ENCODE measurements around the gene SLC16A5.
"Not testable (repeated sequence)": the region's sequence is repeated elsewhere in the genome, so short reads cannot be mapped to it uniquely, and the experiment has no call there.

SLC16A5 gene, protein sequence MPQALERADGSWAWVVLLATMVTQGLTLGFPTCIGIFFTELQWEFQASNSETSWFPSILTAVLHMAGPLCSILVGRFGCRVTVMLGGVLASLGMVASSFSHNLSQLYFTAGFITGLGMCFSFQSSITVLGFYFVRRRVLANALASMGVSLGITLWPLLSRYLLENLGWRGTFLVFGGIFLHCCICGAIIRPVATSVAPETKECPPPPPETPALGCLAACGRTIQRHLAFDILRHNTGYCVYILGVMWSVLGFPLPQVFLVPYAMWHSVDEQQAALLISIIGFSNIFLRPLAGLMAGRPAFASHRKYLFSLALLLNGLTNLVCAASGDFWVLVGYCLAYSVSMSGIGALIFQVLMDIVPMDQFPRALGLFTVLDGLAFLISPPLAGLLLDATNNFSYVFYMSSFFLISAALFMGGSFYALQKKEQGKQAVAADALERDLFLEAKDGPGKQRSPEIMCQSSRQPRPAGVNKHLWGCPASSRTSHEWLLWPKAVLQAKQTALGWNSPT

DNA sequence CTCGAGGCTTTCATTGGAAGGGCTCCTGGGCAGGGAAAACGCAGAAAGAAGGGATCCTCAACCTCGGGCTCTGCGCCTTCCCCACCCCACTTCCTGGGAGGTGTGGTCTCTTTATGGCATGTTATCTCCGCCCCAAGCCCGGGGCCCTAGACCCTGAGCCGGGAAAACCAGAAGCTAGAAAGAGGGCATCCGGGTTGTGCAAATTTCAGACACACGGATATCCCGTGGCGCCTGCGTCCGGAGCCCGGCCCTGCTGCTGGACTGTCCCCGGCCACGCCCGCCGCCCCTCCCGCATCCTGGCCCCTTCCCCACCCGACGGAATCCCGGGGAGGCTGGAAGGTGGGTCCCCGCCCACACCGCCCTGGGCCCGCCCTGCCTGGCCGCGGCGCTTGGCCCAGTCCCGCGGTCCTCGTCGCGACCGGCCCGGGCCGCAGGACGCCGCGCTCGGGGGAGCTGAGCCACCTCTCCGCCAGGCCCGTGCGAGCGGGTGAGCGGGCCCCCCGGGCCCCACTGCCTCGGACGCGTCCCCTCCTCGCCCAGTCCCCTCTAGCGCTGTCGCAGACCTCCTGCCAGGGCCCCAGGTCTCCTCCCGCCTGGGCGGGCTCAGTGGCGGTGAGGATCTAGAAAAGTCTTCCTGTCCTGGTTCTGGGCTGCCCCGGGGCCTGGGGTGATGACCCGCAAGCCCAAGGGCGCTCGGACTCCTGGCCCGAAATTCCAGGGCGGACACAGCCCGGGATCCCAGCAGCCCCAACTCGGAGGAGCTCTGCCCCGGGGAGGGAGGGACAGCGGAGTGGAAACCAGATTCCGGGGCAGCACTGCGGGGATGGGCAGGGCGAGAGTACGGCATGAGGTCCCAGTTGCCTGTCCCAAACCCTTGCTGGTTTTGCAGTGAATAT is at the start of gene SLC16A5:
TSS of gene SLC16A5 (plus strand) at position 397 of the 896 bp plus-strand sequence. CDS start 5,683 bp downstream, outside the sequence.
- peak; percentile 38 for DNase-seq (ENCODE audit: low read depth)

DNA sequence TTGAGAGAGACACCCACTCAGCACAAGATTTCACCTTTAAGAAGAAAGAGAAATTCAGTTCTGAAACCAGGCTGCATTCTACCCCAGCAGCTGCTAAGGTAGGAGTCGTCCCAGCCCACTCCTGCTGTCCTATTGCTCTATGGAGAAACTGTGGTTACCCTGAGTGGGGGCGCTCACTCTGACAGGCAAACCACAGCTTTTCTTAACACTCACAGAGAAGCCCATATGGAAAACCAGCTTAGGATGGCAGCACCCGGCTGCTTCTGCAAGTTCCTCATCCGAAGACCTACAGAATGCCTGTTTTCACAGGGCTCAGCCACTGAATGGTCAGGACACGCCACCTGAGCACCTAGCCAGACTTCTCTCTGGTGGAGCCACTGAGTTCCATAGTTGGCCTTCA is 48.5 kb upstream of the SLC16A5 start:
- no peak for DNase-seq (ENCODE audit: low read depth)

DNA sequence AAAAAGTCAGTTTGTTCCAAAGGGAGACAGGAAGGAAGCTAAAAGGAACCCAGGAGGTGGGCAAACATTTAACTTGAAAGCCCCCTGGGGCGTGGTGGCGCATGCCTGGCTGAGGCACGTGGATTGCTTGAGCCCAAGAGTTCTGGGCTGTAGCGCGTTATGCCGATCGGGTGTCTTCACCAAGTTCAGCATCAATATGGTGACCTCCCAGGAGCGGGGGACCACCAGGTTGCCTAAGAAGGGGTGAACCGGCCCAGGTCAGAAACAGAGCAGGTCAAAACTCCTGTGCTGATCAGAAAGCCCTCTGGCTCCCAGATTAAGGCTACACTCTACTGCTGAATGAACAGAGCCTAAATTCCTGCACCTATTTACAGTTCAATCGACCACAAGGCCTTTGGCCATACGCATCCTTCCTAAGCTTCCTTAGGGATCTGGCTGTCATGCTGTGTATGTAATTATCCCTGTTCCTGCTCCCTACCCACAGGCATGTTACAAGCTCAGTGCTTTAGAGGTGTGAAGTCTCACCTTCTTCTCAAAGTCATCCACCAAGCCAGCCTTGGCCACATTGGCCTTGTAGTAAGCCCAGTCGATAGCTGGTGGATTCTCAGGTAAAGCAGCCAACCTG is 46.0 kb upstream of the SLC16A5 start:
- no peak for DNase-seq (ENCODE audit: low read depth)

DNA sequence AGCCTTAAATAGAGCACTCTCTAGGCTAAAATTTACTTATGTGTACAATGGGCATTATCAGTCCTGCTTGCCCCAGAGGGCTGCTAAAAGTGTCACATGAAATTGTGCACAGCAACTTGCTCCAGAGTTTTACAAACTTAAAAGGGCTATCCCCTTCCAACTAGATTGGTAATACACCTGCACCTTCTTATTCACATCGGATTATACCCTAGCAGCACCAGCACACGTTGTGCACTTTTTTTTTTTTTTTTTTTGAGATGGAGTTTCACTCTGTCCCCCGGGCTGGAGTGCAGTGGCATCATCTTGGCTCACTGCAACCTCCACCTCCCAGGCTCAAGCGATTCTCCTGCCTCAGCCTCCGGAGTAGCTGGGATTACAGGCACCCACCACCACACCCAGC is 44.0 kb upstream of the SLC16A5 start:
- DNase-seq (ENCODE audit: low read depth): not testable (repeated sequence)

DNA sequence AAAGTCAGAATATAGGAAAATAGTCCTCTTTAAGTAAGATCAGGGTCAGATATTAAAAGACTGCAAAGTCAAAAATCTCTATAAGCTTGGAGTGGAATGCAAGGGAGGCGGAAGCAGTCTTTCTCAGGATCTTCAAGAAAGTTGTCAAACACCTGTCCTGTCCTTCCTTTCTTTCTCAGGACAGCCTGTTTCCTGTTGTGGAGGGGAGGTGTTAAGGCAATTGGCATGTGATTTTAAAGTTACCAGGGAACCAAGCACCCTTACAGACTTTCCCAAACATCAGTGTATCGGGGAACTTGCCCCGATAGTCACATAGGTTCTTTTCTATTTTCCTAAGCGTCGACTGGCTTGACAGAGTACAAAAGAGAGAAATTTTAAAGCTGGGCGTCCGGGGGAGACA is 43.0 kb upstream of the SLC16A5 start:
- no peak for DNase-seq (ENCODE audit: low read depth)

DNA sequence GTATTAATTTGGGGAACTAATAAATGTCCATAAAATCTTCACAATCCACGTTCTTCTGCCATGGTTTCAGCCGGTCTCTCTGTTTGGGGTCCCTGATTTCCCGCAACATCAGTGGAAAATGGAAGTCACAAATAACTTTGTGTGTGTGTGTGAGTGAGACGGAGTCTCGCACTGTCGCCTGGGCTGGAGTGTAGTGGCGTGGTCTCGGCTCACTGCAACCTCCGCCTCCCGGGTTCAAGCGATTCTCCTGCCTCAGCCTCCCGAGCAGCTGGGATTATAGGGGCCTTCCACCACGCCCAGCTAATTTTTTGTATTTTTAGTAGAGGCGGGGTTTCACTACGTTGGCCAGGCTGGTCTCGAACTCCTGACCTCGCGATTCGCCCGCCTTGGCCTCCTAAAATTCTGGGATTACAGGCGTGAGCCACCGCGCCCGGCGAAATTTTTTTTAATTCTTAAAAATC is 41.8 kb upstream of the SLC16A5 start:
- not testable (repeated sequence) for DNase-seq (ENCODE audit: low read depth)

DNA sequence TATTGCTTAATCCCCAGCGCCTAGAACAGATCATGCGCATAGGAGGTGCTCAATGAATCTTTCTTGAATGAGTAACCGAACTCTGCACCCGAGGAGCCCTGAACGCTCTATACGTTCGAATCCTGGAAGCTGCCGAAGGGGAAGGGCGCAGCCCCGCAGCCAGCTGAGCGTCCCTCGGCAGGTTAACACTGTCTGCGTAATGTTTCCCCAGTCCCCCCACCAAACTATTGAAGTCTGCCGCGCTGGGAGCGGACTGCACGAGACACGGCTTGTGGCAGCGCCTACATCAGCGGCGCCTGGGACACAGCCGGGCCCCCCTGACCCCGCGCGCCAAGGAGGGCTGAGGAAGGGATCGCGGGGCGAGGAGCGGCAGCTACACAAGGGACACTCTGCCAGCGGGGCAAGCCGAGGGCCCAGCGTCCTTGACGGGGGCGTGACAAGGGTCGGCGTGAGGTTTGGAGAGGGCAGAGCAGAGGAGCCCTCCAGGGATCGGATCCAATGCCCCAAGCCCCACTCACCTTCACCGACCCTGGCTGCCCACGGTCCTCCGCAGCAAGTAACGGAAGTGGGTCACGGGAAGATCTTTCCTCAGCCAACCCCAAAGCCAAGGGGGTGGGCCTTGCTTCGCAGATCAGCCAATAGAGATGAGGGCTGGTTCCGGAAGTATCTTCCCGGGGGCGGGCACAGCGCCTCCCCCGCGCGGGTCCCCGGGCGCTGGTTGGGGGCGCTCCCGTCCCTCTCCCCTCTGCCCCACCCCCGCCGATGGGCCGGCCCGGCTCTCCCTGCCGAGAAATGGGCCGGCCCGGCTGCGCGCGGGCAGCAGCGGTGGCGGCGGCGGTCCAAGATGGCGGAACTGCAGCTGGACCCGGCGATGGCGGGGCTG is 41.1 kb upstream of the SLC16A5 start, which contains the start of the genes ATP5PD and KCTD2:
TSS of gene ATP5PD (minus strand) at position 563 of the 883 bp plus-strand sequence. CDS start 4,319 bp downstream, outside the sequence.
TSS of gene KCTD2 (plus strand) at position 819 of the 883 bp plus-strand sequence. CDS start at position 845, 26 bp downstream.
- peak; percentile 87 for DNase-seq (ENCODE audit: low read depth)

DNA sequence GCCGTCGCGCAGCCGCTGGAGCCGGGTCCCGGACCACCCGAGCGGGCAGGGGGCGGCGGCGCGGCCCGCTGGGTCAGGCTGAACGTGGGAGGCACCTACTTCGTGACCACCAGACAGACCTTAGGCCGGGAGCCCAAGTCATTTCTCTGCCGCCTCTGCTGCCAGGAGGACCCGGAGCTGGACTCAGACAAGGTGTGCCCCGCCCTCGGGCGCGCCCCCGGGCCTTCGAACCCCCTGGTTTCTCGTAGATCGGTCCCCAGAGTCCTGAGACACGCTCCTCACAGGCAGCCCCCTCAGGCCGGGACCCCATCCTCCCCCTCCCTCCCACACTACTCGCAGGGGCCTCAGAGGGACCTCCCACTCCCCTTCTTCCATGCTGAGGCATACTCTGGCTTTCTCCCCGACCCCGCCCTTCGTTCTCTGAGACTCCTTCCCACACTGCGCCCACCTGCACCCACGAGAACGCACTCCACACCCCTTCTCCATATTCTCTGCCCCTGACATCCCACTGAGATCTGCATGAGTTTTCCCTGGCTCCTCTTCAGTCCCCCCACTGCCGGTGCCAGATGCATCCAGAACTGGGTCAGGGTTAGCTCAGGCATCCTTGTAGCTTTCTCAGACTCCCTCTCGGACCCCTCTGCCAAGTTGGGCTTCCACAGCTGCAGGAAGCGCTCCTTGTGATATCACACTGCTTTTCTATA is 40.2 kb upstream of the SLC16A5 start:
- no peak for DNase-seq (ENCODE audit: low read depth)

DNA sequence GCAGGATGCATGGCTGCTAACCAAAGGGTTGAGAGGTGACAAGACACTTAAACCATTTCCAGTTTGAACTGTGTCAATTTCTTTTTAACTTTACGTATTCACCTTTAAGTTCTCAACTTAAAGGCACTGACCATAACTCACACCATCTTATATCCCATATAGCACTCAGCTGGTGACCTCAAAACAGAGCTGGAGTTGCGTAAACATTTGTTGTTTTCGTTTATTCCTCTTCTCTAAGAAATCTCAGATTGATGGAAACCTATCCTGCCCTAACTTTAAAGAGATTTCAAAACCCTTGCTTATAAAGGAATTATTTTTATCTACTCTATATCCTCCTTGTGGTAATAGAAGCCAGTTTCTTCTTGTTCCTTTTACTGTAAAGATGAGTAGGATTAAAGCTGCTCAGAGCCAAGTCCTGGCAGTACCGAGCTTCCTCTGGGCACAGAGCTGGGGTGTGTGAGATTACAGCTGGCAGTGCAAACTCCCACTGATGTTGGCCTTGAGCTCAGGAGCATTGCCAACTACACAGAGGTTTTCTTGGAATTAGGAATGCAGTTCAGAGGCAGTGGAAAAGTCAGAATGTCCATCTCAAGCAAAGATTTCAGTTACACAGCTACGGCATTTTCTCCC is 39.4 kb upstream of the SLC16A5 start:
- DNase-seq (ENCODE audit: low read depth): no peak

DNA sequence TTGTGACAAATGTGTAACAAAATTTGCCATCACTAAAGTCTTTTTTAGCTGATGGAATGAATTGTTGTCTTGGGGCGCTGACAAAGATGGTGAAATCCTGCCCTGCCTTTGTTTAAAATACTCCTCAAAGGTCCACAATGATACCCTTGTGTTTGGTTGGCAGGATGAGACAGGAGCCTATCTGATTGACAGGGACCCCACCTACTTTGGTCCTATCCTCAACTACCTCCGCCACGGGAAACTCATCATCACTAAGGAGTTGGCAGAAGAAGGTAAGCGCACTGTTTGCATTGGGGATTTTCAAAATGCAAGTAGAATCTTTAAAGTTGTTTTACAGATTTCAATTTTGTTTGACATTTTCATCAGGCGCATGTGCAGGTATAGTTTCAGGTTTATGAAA is 38.7 kb upstream of the SLC16A5 start:
- no peak for DNase-seq (ENCODE audit: low read depth)

DNA sequence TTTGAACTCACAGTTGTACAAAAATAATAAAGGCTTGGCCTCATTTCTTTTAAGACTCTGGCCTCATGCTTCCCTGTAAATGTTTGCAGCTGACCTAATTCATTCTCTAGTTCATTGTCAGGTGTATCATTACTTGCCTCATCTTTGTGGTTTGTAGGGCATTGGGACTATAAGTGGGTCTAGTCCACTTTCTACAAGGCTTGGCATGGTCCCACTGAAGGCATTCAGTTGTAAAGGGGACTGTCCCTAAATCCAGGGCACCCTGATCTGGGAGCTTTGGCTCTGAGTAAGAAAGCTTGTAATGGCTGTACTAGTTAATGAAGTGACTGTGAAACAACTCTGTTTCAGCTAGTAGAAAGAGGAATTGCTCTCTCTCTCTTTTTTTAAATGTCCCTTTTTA is 38.0 kb upstream of the SLC16A5 start:
- no peak for DNase-seq (ENCODE audit: low read depth)

DNA sequence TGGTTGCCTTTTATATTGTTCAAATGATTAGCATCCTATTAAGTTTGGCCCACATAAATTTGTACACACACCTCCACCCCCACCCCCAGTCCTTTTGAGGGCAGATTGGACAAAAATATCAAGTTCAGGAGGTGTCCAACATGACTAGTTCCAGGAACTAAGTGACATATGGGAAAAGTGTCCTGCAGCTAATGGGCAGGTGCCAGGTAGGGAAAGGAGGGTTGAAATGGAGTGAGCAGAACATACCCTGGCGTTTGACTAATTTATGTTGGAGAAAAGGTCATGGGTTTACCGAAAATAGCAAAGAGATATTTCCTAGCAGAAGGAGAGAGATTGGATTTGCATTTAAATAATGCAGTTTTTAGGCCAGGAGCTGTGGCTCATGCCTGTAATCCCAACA is 35.8 kb upstream of the SLC16A5 start:
- DNase-seq (ENCODE audit: low read depth): no peak

DNA sequence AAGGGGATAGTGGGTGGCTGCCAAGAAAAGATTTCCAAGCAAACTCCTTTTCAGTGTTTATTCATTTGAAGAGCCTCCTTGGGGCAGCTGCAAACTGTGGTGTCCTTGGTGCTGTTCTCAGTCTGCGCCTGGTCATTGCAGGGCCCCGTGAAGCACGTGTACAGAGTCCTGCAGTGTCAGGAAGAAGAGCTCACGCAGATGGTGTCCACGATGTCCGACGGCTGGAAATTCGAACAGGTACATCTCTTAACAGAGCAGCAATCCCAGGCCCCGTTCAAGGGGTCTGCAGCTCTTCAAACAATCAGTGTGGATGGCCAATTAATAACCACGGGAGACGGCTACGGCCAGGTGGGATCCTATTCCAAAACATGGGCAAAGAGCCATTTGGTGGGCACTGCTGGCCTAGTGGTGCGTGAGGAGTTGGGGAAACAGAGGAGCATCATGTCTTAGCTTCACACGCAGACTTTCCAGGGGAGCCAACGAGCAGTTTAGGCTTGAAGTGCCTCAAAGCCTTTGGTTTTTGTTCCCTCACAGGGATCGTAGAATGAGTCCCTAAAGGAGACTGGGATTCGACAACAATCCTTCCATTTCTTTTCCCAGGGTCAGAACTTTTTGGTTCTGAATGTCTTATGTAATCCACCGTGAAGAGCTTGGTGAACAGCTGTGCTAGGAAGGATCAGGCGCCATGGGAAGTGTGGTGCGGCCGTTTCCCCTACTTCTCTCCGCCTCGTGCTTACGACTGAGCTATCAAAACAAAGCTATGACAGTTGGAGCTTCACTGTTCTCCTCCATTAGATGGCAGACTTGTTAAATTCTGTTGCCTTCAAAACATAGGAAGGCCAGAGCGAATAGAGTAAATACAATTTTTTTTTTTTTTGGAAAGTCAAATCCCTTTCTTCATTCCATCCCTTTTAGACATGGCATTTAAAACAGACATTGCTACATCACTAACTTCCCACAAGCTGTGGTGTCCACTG is 28.1 kb upstream of the SLC16A5 start:
- no peak for DNase-seq (ENCODE audit: low read depth)

DNA sequence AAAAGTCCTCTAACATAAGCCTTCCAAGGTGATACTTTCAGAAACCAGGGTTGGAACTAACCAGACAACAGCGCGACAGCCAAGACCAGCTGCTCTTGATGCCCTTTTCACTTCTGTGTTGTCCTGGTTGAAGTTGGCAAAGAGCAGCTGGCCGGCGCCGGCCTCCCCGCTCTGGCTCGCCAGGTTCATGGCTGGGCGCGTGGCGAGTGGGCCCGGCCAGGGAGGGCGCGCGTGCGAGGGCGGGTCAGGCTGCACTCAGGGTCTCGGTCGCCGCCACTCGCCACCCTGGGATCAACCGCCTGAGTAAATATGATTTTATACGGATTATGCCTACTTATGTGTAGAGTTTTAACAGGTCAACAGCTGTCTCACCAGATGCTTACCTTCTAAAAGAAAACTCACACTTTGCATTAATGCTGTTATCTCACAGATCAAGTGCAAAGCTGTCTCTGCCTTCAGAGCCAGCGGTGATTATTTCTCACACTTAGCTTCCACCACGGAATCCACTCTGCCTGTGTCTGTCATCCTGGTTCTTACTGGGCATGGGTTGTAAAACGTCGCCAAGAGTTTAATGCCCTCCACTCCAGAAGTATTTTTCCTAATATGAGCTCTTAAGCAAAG is 27.2 kb upstream of the SLC16A5 start:
- DNase-seq (ENCODE audit: low read depth): no peak

DNA sequence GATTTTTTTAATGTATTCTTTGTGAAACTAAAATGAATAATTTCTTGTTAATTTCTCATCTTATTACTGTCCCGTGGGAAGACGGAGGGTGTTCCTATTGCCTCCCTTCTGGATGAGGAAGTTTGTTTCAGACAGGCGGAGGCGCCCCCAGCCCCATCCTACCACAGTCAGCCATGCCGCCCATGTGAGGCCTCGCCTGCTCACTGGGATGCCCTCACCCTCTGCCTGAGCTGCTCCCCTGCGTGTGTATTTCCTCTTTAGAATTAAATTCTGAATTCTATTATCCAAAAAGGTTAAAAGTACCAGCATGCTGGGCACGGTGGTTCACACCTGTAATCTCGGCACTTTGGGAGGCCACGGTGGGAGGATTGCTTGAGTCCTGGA is 26.7 kb upstream of the SLC16A5 start:
- no peak for DNase-seq (ENCODE audit: low read depth)

DNA sequence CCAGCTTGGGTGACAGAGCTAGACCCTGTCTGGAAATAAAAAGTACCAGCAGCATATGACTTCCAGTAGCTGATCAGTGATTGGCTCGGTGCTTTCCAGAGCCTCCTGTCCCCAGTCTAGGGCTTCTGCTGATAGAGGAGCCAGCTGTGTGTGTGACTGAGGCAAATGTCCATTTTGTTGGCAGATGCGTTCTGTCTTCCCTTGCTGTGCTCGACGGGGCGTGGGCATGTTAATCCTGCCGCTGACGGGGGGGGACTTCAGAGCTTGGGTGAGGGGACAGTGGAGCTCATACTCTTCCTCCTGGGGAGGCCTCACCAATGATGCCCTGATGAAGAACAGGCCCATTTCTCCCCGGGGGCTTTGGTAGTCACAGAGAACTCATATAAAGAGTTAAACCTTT is 26.1 kb upstream of the SLC16A5 start:
- DNase-seq (ENCODE audit: low read depth): no peak

DNA sequence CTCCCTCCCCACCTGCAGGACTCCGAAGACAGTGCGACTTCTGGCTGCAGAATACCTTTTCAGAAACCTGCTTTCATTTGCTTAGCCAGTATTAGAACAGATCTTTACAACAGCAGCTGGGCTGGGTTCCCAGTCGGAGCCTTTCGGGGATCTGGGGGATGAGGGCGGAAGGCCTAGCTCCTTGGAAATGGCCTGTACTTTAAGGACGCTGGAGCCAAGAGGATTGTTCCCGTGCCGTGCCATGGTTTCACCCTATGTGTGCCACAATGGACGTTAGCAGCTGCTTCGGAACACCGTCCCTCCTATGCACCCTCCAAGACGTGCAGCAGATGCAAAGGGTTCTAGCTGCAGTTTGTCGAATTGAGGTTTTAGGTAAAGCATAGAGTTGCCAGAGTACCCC is 24.6 kb upstream of the SLC16A5 start:
- no peak for DNase-seq (ENCODE audit: low read depth)

DNA sequence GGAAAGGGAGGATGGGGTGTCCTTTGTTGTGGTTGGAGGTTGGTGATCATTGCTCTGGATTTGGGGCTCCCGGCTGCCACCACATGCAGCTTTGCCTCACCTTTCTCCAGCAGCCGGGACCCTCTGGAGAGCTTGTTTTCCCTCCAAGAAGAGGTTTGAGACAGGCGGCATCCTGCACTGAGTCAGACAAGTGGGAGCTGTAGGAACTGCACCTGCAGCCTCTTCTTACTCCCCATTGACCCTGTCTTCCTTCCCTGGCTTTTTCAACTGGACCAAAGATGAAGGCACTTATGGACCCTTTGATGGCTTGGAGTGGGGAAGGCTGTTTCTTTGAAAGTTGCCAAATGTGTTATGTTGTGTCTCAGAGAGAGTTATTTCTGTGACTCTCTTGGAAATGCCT is 24.1 kb upstream of the SLC16A5 start:
- DNase-seq (ENCODE audit: low read depth): no peak
